H54 (cell line): ENCODE measurements around the gene LEFTY2.
"Not testable (repeated sequence)": the region's sequence is repeated elsewhere in the genome, so short reads cannot be mapped to it uniquely, and the experiment has no call there.

ENCODE experiments used
- DNase-seq: peaks from one replicate; pipeline ENCODE4 v3.0.0; 2011; ENCODE audit warnings: low spot score, mixed read lengths; ENCODE audit not compliant: insufficient read length
- FAIRE-seq: peaks from 3 replicates; lab custom pipeline; 2011; peaks lifted over from hg19 to GRCh38; lab: Jason Lieb, UNC
- POLR2A ChIP-seq: IDR thresholded peaks from 2 replicates; pipeline ENCODE4 v1.6.1; 2011; ENCODE audit warnings: low read depth, mild to moderate bottlenecking, low read length

The LEFTY2 gene

GRCh38 chr1:225891229-225891972 is 49.6 kb downstream of the LEFTY2 start:
- DNase-seq (no peak), FAIRE-seq (no peak)
- TF ChIP-seq POLR2A: no peak

GRCh38 chr1:225890346-225891228 is 50.4 kb downstream of the LEFTY2 start:
- FAIRE-seq (no peak), DNase-seq (peak; percentile 37)
- no peak for TF ChIP-seq POLR2A

GRCh38 chr1:225889743-225890142 is 51.3 kb downstream of the LEFTY2 start:
- DNase-seq: no peak
- FAIRE-seq: no peak
- TF ChIP-seq POLR2A: no peak

DNA sequence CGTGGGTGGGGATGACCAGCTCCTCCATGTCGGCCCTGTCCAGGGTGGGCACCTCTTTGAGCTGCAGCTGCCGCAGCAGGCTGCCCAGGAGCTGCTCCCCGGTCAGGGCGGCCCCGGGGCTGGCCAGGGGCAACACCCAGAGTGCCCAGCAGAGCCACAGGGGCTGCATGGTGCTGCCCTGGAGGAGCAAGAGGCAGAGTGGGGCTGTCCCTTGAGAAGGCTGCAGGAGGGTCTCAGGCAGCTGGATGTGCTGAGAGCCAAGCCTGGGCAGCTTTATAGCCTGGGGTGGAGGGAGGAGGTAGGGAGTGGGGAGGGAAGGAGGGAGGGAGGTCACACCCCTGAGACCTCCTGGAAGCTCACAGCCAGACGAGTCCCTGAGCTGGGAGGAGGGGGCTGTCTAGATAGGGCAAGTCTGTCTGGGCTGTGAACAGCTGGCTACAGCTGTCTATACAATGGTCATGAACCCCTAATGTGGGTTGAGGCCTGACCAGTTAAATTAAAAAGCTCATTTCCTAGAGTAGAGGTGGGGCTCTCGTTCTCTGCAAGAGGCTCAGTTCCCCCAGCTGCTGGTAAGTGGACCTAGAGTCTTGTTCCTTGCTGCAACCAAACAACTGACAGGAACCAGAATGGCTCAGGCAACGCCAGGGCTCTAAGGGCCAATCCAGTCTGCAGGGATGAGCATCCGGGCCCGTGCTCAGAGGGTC is 52.0 kb downstream of the LEFTY2 start, which contains the start of gene LEFTY1:
Gene LEFTY1, minus strand, starts transcription at position 249 of the 704 bp plus-strand sequence. Its CDS starts 80 bp downstream, at position 169.
- no peak for FAIRE-seq
- TF ChIP-seq POLR2A: no peak
- no peak for DNase-seq

- no peak for TF ChIP-seq POLR2A
- FAIRE-seq (no peak), DNase-seq (no peak)
Measured at GRCh38 chr1:225888289-225888897, 52.6 kb downstream of the LEFTY2 start.

- FAIRE-seq, DNase-seq: not testable (repeated sequence)
Measured at GRCh38 chr1:225887554-225888288, 53.3 kb downstream of the LEFTY2 start.

GRCh38 chr1:225887030-225887314 is 54.0 kb downstream of the LEFTY2 start:
- TF ChIP-seq POLR2A: no peak
- no peak for FAIRE-seq
- DNase-seq: no peak
